AG08396 (cell line): ENCODE data around the gene TAS1R1.

ENCODE experiments used
- DNase-seq: peaks from one replicate; pipeline ENCODE4 v3.0.0; 2012; ENCODE audit warnings: low spot score, mixed read lengths

The TAS1R1 gene

GRCh38 chr1:6612641-6613360 lies 57.7 kb downstream of the TAS1R1 start:
- peak; percentile 87 for DNase-seq

GRCh38 chr1:6613361-6614018 lies 58.4 kb downstream of the TAS1R1 start, which contains the start of gene PHF13:
PHF13 (plus strand) TSS chr1:6613731; CDS start chr1:6614067, 336 bp downstream.
- peak; percentile 99 for DNase-seq

- peak; percentile 83 for DNase-seq
Measured at GRCh38 chr1:6614019-6614928, 59.2 kb downstream of the TAS1R1 start.

GRCh38 chr1:6614929-6615785 lies 60.0 kb downstream of the TAS1R1 start:
- DNase-seq = peak; percentile 45

GRCh38 chr1:6619045-6619444 lies 63.9 kb downstream of the TAS1R1 start:
- DNase-seq = no peak

- DNase-seq = no peak
Measured at GRCh38 chr1:6621429-6622391, 66.6 kb downstream of the TAS1R1 start.

- no peak for DNase-seq
Measured at GRCh38 chr1:6622396-6623152, 67.5 kb downstream of the TAS1R1 start.

- DNase-seq = no peak
Measured at GRCh38 chr1:6623269-6623965, 68.3 kb downstream of the TAS1R1 start.

GRCh38 chr1:6624710-6625583 lies 69.8 kb downstream of the TAS1R1 start, which contains the start of gene THAP3:
THAP3 (plus strand) TSS chr1:6624868; CDS start chr1:6625219, 351 bp downstream.
- DNase-seq = peak; percentile 94

- DNase-seq = peak; percentile 65
Measured at GRCh38 chr1:6625584-6626149, 70.6 kb downstream of the TAS1R1 start.

GRCh38 chr1:6627031-6627430 lies 71.9 kb downstream of the TAS1R1 start:
- no peak for DNase-seq

- no peak for DNase-seq
Measured at GRCh38 chr1:6627841-6628545, 72.9 kb downstream of the TAS1R1 start.

GRCh38 chr1:6628971-6629479 lies 73.9 kb downstream of the TAS1R1 start:
- DNase-seq = no peak
